IMR-90 (cell line): ENCODE results near the gene CDK10. TPM values are rescaled to one million over a fixed set of nuclear protein-coding genes. Genes with fewer than 3 reads are reported as not detected.

Source experiments
- ATAC-seq: fragments of 200-7000 bp; cut with Tn5 transposase; 2 replicates; pipeline ENCODE4 v1.9.1; 2020; ENCODE audit warnings: low read depth, mild to moderate bottlenecking, moderate library complexity
- BruUV-seq: library from RNA; stranded (reverse); fragments of 400-500 nt; replicated peaks from 2 replicates; lab custom pipeline; 2021; lab: Mats Ljungman, UMichigan
- CTCF ChIA-PET: fragments of 300-600 bp; formaldehyde crosslinking; extraction: SDS; loops from one replicate; lab custom pipeline; 2021; ENCODE audit warnings: antibody characterized with exemption; lab: Yijun Ruan, JAX
- POLR2A ChIA-PET: fragments of 300-600 bp; sonication (Branson Sonifier 250); formaldehyde crosslinking; loops from one replicate; lab custom pipeline; 2022; ENCODE audit warnings: antibody characterized with exemption; ENCODE audit not compliant: unreplicated experiment; lab: Charles Lee
- DNase-seq: peaks from one replicate; pipeline ENCODE4 v3.0.0; 2013
- H2AFZ ChIP-seq: replicated peaks from 2 replicates; pipeline ENCODE3; 2013; ENCODE audit warnings: low read length, mild to moderate bottlenecking; ENCODE audit not compliant: poor library complexity
- H2AK5ac ChIP-seq: 2 replicates; pipeline ENCODE4 v1.6.1; 2013; ENCODE audit warnings: low read depth, low read length, inconsistent platforms
- H2AK9ac ChIP-seq: replicated peaks from 2 replicates; pipeline ENCODE3; 2013; ENCODE audit warnings: mild to moderate bottlenecking, low read depth, low read length, moderate library complexity; ENCODE audit not compliant: poor library complexity
- H2BK120ac ChIP-seq: 2 replicates; pipeline ENCODE4 v1.6.1; 2013; ENCODE audit warnings: low read depth, low read length, inconsistent platforms
- H2BK15ac ChIP-seq: 3 replicates; pipeline ENCODE4 v1.6.1; 2013; ENCODE audit warnings: low read depth, low read length, inconsistent platforms
- H2BK20ac ChIP-seq: 2 replicates; pipeline ENCODE4 v1.6.1; 2013; ENCODE audit warnings: low read depth, mild to moderate bottlenecking, inconsistent platforms, low read length, moderate library complexity
- H2BK5ac ChIP-seq: 2 replicates; pipeline ENCODE4 v1.6.1; 2013; ENCODE audit warnings: mild to moderate bottlenecking, low read depth, low read length, inconsistent platforms; ENCODE audit not compliant: poor library complexity, severe bottlenecking
- H3K14ac ChIP-seq: replicated peaks from 2 replicates; pipeline ENCODE4 v1.6.1; 2013; ENCODE audit warnings: low read depth, low read length, inconsistent platforms
- H3K18ac ChIP-seq: 2 replicates; pipeline ENCODE4 v1.6.1; 2013; ENCODE audit warnings: low read depth, low read length, control low read depth
- H3K23ac ChIP-seq: 2 replicates; pipeline ENCODE4 v1.6.1; 2013; ENCODE audit warnings: low read depth, low read length, inconsistent platforms
- H3K27ac ChIP-seq: 2 replicates; pipeline ENCODE4 v1.5.1; 2013; ENCODE audit warnings: mild to moderate bottlenecking, control low read depth, low read length; ENCODE audit not compliant: insufficient read depth
- H3K27me3 ChIP-seq: 2 replicates; pipeline ENCODE4 v1.6.1; 2013; ENCODE audit warnings: low read length; ENCODE audit not compliant: control insufficient read depth, insufficient read depth
- H3K36me3 ChIP-seq: 2 replicates; pipeline ENCODE4 v1.6.1; 2013; ENCODE audit warnings: low read length, mixed read lengths; ENCODE audit not compliant: control insufficient read depth, insufficient read depth
- H3K4ac ChIP-seq: 2 replicates; pipeline ENCODE4 v1.6.1; 2013; ENCODE audit warnings: low read depth, low read length, inconsistent platforms
- H3K4me1 ChIP-seq: 2 replicates; pipeline ENCODE4 v1.6.1; 2013; ENCODE audit warnings: low read length, mixed read lengths; ENCODE audit not compliant: control insufficient read depth, insufficient read depth
- H3K4me2 ChIP-seq: 2 replicates; pipeline ENCODE4 v1.6.1; 2013; ENCODE audit warnings: low read depth, mild to moderate bottlenecking, control low read depth, low read length, moderate library complexity
- H3K4me3 ChIP-seq: 2 replicates; pipeline ENCODE4 v1.5.1; 2013; ENCODE audit warnings: low read depth, mild to moderate bottlenecking, control low read depth, low read length, moderate library complexity; ENCODE audit not compliant: insufficient read depth
- H3K56ac ChIP-seq: 2 replicates; pipeline ENCODE4 v1.6.1; 2013; ENCODE audit warnings: low read length, inconsistent platforms; ENCODE audit not compliant: insufficient read depth; ENCODE audit errors: extremely low read depth
- H3K79me1 ChIP-seq, 2 experiments: 2 replicates each; pipeline ENCODE4 v1.6.1; 2013; ENCODE audit warnings: low read length in 2 of 2, inconsistent platforms in 1 of 2, low read depth in 1 of 2
- H3K9ac ChIP-seq: 2 replicates; pipeline ENCODE4 v1.6.1; 2013; ENCODE audit warnings: low read depth, low read length, control low read depth
- H3K9me1 ChIP-seq: 2 replicates; pipeline ENCODE4 v1.6.1; 2013; ENCODE audit warnings: low read length, inconsistent platforms; ENCODE audit not compliant: insufficient read depth
- H3K9me3 ChIP-seq: 2 replicates; pipeline ENCODE4 v1.6.1; 2013; ENCODE audit warnings: low read length; ENCODE audit not compliant: control insufficient read depth, insufficient read depth
- H4K20me1 ChIP-seq: 2 replicates; pipeline ENCODE4 v1.6.1; 2013; ENCODE audit warnings: low read length, inconsistent platforms; ENCODE audit not compliant: insufficient read depth
- H4K5ac ChIP-seq: 2 replicates; pipeline ENCODE4 v1.6.1; 2013; ENCODE audit warnings: mild to moderate bottlenecking, low read depth, low read length, control low read depth
- H4K8ac ChIP-seq, 2 experiments: 2 replicates each; pipeline ENCODE4 v1.6.1; 2013; ENCODE audit warnings: low read depth in 2 of 2, low read length in 2 of 2, control low read depth in 1 of 2, inconsistent platforms in 1 of 2
- H4K91ac ChIP-seq: 2 replicates; pipeline ENCODE4 v1.6.1; 2013; ENCODE audit warnings: low read depth, low read length, inconsistent platforms; ENCODE audit not compliant: insufficient read depth
- MAFK ChIP-seq: IDR thresholded peaks from 2 replicates; pipeline ENCODE4 v1.6.1; 2012; ENCODE audit warnings: low read depth, low read length, improper control_type of control experiment
- NFE2L2 ChIP-seq: fragments of 150-350 bp; IDR thresholded peaks from 2 replicates; pipeline ENCODE4 v1.6.1; 2016; ENCODE audit warnings: low read depth, mild to moderate bottlenecking, low read length
- RAD21 ChIP-seq: IDR thresholded peaks from 2 replicates; pipeline ENCODE4 v1.6.1; 2012; ENCODE audit warnings: low read length, improper control_type of control experiment
- RCOR1 ChIP-seq: IDR thresholded peaks from 2 replicates; pipeline ENCODE4 v1.6.1; 2012; ENCODE audit warnings: mild to moderate bottlenecking, low read length, improper control_type of control experiment; ENCODE audit not compliant: insufficient replicate concordance
- WGBS, 2 experiments: methylation state at CpG; one replicate each; pipeline versions ENCODE4 v1.1.5 to v1.1.7; 2013; ENCODE audit warnings: missing lambda C conversion rate in 2 of 2; ENCODE audit not compliant: insufficient read length in 1 of 2; ENCODE audit errors: extremely low coverage in 2 of 2; 5-methylcytosine and 5-hydroxymethylcytosine counted together
- dilution Hi-C: fragments of 300-500 bp; cut with HindIII; formaldehyde crosslinking; loops from one replicate; pipeline ENCODE4 v1.14.3; 2018; ENCODE audit warnings: low sequenced_read_pairs; ENCODE audit not compliant: unreplicated experiment
- in situ Hi-C: fragments of 300-500 bp; cut with MboI; formaldehyde crosslinking; loops from 3 replicates; pipeline ENCODE4 v1.14.3; 2019; ENCODE audit warnings: low sequenced_read_pairs, inconsistent platforms, mixed read lengths
- intact Hi-C: fragments of 100-400 bp; cut with micrococcal nuclease; formaldehyde crosslinking; loops from 2 replicates; pipeline ENCODE4 v1.10.0; 2022
- polyA plus RNA-seq, 3 experiments: library from polyadenylated mRNA; depleted of rRNA; stranded (reverse); fragments of >200 nt; gene quantifications; 2 replicates each; pipeline ENCODE4 v1.2.3, GENCODE V29; 2012; ENCODE audit warnings: low replicate concordance in 1 of 3
- total RNA-seq: library from RNA; depleted of rRNA; stranded (reverse); fragments of >200 nt; gene quantifications from 2 replicates; pipeline ENCODE4 v1.2.3, GENCODE V29; 2012
- TF ChIP-seq, protein P1 (sequence below): conservative IDR thresholded peaks from 2 replicates; pipeline ENCODE4 v1.5.1; 2012; ENCODE audit warnings: mild to moderate bottlenecking, low read depth, low read length, improper control_type of control experiment

Gene CDK10
- total and polyA plus RNA-seq, 2 of the 4 experiments (the other 2 are of a cell fraction) = 19.5 to 61.8 TPM

GRCh38 chr16:89705006-89705405 is 18.5 kb downstream of the CDK10 start:
- no peak for DNase-seq
- H2AK9ac ChIP-seq = peak overlapping the region; percentile 55
- no peaks in the 10 kb centered on the region for H3K9me3 ChIP-seq
- H3K23ac ChIP-seq = no peak overlapping the region
- no peaks in the 10 kb centered on the region for H3K9me1 ChIP-seq
- H4K20me1 ChIP-seq = peaks cover 8% of the 10 kb centered on the region
- H3K9ac ChIP-seq = no peak overlapping the region
- H4K8ac ChIP-seq = no peak overlapping the region
- H3K18ac ChIP-seq = no peak overlapping the region
- H2AFZ ChIP-seq = peak overlapping the region; percentile 8
- WGBS, 2 experiments = 87% methylated on average over 7 of the region's 15 CpGs; no CpG with 5 or more reads in 1 of the 2 experiments
- H4K91ac ChIP-seq = no peak overlapping the region
- POLR2A ChIA-PET = no interaction called here
- H3K14ac ChIP-seq = no peak overlapping the region
- intact Hi-C loops = no loop called here
- no peak overlapping the region for H2BK15ac ChIP-seq
- peaks cover 12% of the 10 kb centered on the region; the same call in 1 of the 2 replicates for H3K36me3 ChIP-seq
- no peak overlapping the region for H3K56ac ChIP-seq
- H2BK120ac ChIP-seq = no peak overlapping the region
- no peak overlapping the region for H3K27ac ChIP-seq
- no peak overlapping the region for H2BK5ac ChIP-seq
- H3K79me1 ChIP-seq = peaks cover 5 to 8% of the 10 kb centered on the region in 2 experiments; a peak in 2 of 4 replicates
- no peak overlapping the region for H4K5ac ChIP-seq
- H3K4me2 ChIP-seq = no peak overlapping the region
- H2AK5ac ChIP-seq = peak overlapping the region; percentile 2; the same call in 1 of the 2 replicates
- in situ Hi-C loops = no loop called here
- H3K27me3 ChIP-seq = no peaks in the 10 kb centered on the region
- dilution Hi-C loops = no loop called here
- TF ChIP-seq RCOR1 (no peak), NFE2L2 (no peak), RAD21 (no peak), MAFK (no peak)
- TF ChIP-seq, protein P1, sequence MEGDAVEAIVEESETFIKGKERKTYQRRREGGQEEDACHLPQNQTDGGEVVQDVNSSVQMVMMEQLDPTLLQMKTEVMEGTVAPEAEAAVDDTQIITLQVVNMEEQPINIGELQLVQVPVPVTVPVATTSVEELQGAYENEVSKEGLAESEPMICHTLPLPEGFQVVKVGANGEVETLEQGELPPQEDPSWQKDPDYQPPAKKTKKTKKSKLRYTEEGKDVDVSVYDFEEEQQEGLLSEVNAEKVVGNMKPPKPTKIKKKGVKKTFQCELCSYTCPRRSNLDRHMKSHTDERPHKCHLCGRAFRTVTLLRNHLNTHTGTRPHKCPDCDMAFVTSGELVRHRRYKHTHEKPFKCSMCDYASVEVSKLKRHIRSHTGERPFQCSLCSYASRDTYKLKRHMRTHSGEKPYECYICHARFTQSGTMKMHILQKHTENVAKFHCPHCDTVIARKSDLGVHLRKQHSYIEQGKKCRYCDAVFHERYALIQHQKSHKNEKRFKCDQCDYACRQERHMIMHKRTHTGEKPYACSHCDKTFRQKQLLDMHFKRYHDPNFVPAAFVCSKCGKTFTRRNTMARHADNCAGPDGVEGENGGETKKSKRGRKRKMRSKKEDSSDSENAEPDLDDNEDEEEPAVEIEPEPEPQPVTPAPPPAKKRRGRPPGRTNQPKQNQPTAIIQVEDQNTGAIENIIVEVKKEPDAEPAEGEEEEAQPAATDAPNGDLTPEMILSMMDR = no peak
- BruUV-seq = no TSS peak
- H3K4me1 ChIP-seq = peaks cover 10% of the 10 kb centered on the region
- ATAC-seq = no peak
- H3K4me3 ChIP-seq = no peak overlapping the region
- no peak overlapping the region for H3K4ac ChIP-seq
- CTCF ChIA-PET = interaction anchor here (1.3 kb wide), 1 partner anchor 10 kb away, joined by 6 read pairs; no protein-coding TSS in a partner anchor
- no peak overlapping the region for H2BK20ac ChIP-seq
